ENCODE data around the gene ABHD17A.

- TF ChIP-seq CTCF (IDR thresholded peaks at IDR 0.05) = no peak
- TF ChIP-seq POLR2A (IDR thresholded peaks at IDR 0.05) = no peak
Measured at GRCh38 chr19:1833540-1833939, 51.8 kb downstream of the ABHD17A start.
